B cell (primary cell): ENCODE results near the gene MRGPRX2. TPM values are rescaled to one million over a fixed set of nuclear protein-coding genes. Genes with fewer than 3 reads are reported as not detected.

ENCODE experiments used
- ATAC-seq: fragments of 200-7000 bp; cut with Tn5 transposase; one replicate; pipeline ENCODE4 v1.10.0; 2021; ENCODE audit warnings: low read depth, mild to moderate bottlenecking, moderate number of reproducible peaks, moderate library complexity
- CTCF ChIA-PET: fragments of 350-600 bp; sonication (Branson Sonifier 250); formaldehyde crosslinking; loops from one replicate; lab custom pipeline; 2021; ENCODE audit warnings: antibody characterized with exemption, inconsistent platforms; lab: Charles Lee
- POLR2A ChIA-PET: fragments of 350-600 bp; sonication (Branson Sonifier 250); formaldehyde crosslinking; loops from one replicate; lab custom pipeline; 2021; ENCODE audit warnings: antibody characterized with exemption; lab: Charles Lee
- DNase-seq: peaks from one replicate; pipeline ENCODE4 v3.0.0; 2013
- H2AFZ ChIP-seq: 2 replicates; pipeline ENCODE4 v1.6.1; 2012; ENCODE audit warnings: mild to moderate bottlenecking, low read depth, low read length; ENCODE audit not compliant: insufficient read depth, poor library complexity, severe bottlenecking
- H3K27ac ChIP-seq, 2 donors: 1 replicate in 1 of 2; 2 replicates in 1 of 2; pipeline ENCODE4 v1.5.1; 2012 to 2013; ENCODE audit warnings: low read length in 2 of 2, mild to moderate bottlenecking in 2 of 2, moderate library complexity in 1 of 2
- H3K27me3 ChIP-seq, 4 experiments: fragments of 200-600 bp in 1 of 4; sonication (generic) in 1 of 4; replicated peaks in 1 of 4; 1 replicate in 2 of 4; 2 replicates in 2 of 4; pipeline versions ENCODE4 v1.6.1 to v1.7.0; 2013 to 2016; ENCODE audit warnings: low read length in 3 of 4, mild to moderate bottlenecking in 2 of 4, mixed read lengths in 1 of 4, moderate library complexity in 1 of 4; ENCODE audit not compliant: insufficient read depth in 4 of 4, control insufficient read depth in 3 of 4; ENCODE audit errors: control extremely low read depth in 1 of 4
- H3K36me3 ChIP-seq, 2 experiments: replicated peaks in 1 of 2; 1 replicate in 1 of 2; 2 replicates in 1 of 2; pipeline versions ENCODE4 v1.6.1 to v1.7.1; 2013; ENCODE audit warnings: low read length in 1 of 2; ENCODE audit not compliant: insufficient read depth in 2 of 2, control insufficient read depth in 1 of 2; ENCODE audit errors: control extremely low read depth in 1 of 2, extremely low read depth in 1 of 2
- H3K4me1 ChIP-seq, 2 donors: fragments of 200-600 bp in 1 of 2; sonication (generic) in 1 of 2; 1 replicate in 1 of 2; 2 replicates in 1 of 2; pipeline versions ENCODE4 v1.5.1 to v1.6.1; 2013 to 2017; ENCODE audit warnings: low read length in 2 of 2; ENCODE audit not compliant: control insufficient read depth in 2 of 2, insufficient read depth in 2 of 2
- H3K4me2 ChIP-seq: replicated peaks from 2 replicates; pipeline ENCODE3; 2012; ENCODE audit warnings: mild to moderate bottlenecking, low read depth, low read length; ENCODE audit not compliant: poor library complexity, severe bottlenecking
- H3K4me3 ChIP-seq, 5 experiments: fragments of 200-600 bp in 1 of 5; sonication (generic) in 1 of 5; 1 replicate in 3 of 5; 2 replicates in 2 of 5; pipeline versions ENCODE4 v1.5.1 to v1.7.0; 2011 to 2016; ENCODE audit warnings: low read length in 4 of 5, mild to moderate bottlenecking in 4 of 5, low read depth in 2 of 5, control low read depth in 1 of 5, moderate library complexity in 1 of 5; ENCODE audit not compliant: insufficient read depth in 1 of 5; ENCODE audit errors: control extremely low read depth in 1 of 5, extremely low read depth in 1 of 5
- H3K79me2 ChIP-seq: fragments of 200-600 bp; sonication (generic); one replicate; pipeline ENCODE4 v1.6.0; 2016; ENCODE audit warnings: low read length; ENCODE audit not compliant: control insufficient read depth, insufficient read depth
- H3K9ac ChIP-seq: fragments of 200-600 bp; sonication (generic); 2 replicates; pipeline ENCODE4 v1.6.1; 2017; ENCODE audit warnings: mild to moderate bottlenecking, low read length, moderate library complexity
- H3K9me3 ChIP-seq, 3 donors: one replicate each; pipeline versions ENCODE4 v1.6.1 to v1.7.1; 2013; ENCODE audit warnings: low read length in 2 of 3; ENCODE audit not compliant: control insufficient read depth in 2 of 3, insufficient read depth in 1 of 3; ENCODE audit errors: control extremely low read depth in 1 of 3
- H4K20me1 ChIP-seq: 2 replicates; pipeline ENCODE4 v1.6.0; 2012; ENCODE audit warnings: mild to moderate bottlenecking, low read length; ENCODE audit not compliant: insufficient read depth, control insufficient read depth, poor library complexity, severe bottlenecking
- H3K27ac Mint-ChIP-seq: one replicate; pipeline ENCODE4 v1.8.0; 2021; ENCODE audit warnings: mixed read lengths
- H3K27me3 Mint-ChIP-seq: one replicate; pipeline ENCODE4 v1.8.0; 2021; ENCODE audit warnings: mixed read lengths
- H3K4me1 Mint-ChIP-seq: one replicate; pipeline ENCODE4 v1.8.0; 2021; ENCODE audit warnings: mixed read lengths
- H3K4me3 Mint-ChIP-seq: one replicate; pipeline ENCODE4 v1.8.0; 2021; ENCODE audit warnings: mixed read lengths
- H3K9me3 Mint-ChIP-seq: one replicate; pipeline ENCODE4 v1.8.0; 2022; ENCODE audit warnings: mixed read lengths; ENCODE audit not compliant: insufficient read depth
- CTCF ChIP-seq: fragments of 200-600 bp; IDR thresholded peaks from one replicate; pipeline ENCODE4 v1.8.0; 2022; ENCODE audit warnings: antibody characterized with exemption, mild to moderate bottlenecking
- EZH2 ChIP-seq: IDR thresholded peaks from 2 replicates; pipeline ENCODE4 v1.6.1; 2012; ENCODE audit warnings: borderline replicate concordance, low read depth, mild to moderate bottlenecking, moderate library complexity, low read length; ENCODE audit not compliant: insufficient read depth, poor library complexity, severe bottlenecking
- WGBS: methylation state at CpG from one replicate; pipeline ENCODE4 v1.1.5; 2013; ENCODE audit warnings: missing lambda C conversion rate; ENCODE audit not compliant: insufficient coverage; 5-methylcytosine and 5-hydroxymethylcytosine counted together
- intact Hi-C: fragments of 100-400 bp; cut with micrococcal nuclease; formaldehyde crosslinking; loops from one replicate; pipeline ENCODE4 v1.10.0; 2022
- polyA plus RNA-seq: library from polyadenylated mRNA; depleted of rRNA; stranded (reverse); fragments of >200 nt; gene quantifications from 2 replicates; pipeline ENCODE4 v1.2.3, GENCODE V29; 2012
- total RNA-seq, 2 donors: library from RNA; stranded (reverse); fragments of 120-200 nt in 1 of 2; gene quantifications; 1 replicate in 1 of 2; 2 replicates in 1 of 2; pipeline versions ENCODE4 v1.2.3 to v1.2.4, GENCODE V29; 2013 to 2022

Gene MRGPRX2
- total and polyA plus RNA-seq, 2 donors (not counting 1 experiment from before 2014, with no cell fraction given) = not detected

GRCh38 chr11:19075636-19076035 lies 15.1 kb upstream of the MRGPRX2 start:
- ChIA-PET POLR2A (no interaction called here), CTCF (interaction anchor here (0.8 to 3.1 kb wide), 8 partner anchors 8 to 1287 kb away, joined by 3 to 21 read pairs (median 3); no protein-coding TSS in a partner anchor)
- Histone ChIP-seq H3K9ac (no peak overlapping the region), H3K79me2 (no peaks in the 10 kb centered on the region), H3K4me1 (peaks cover 4% of the 10 kb centered on the region in 2 donors), H3K27ac (no peak overlapping the region), H3K36me3 (no peaks in the 10 kb centered on the region), H2AFZ (no peak overlapping the region), H3K27me3 (peaks cover 0 to 6% (median 2%) of the 10 kb centered on the region in 4 experiments), H3K4me3 (no peak overlapping the region), H4K20me1 (no peaks in the 10 kb centered on the region), H3K9me3 (no peaks in the 10 kb centered on the region), H3K4me2 (no peak overlapping the region)
- no peak for DNase-seq
- H3K27ac Mint-ChIP-seq = no peak overlapping the region
- TF ChIP-seq CTCF (no peak), EZH2 (no peak)
- no peaks in the 10 kb centered on the region for H3K9me3 Mint-ChIP-seq
- ATAC-seq = no peak
- H3K4me3 Mint-ChIP-seq = no peak overlapping the region
- peaks cover 28% of the 10 kb centered on the region for H3K27me3 Mint-ChIP-seq
- H3K4me1 Mint-ChIP-seq = peaks cover 5% of the 10 kb centered on the region
- intact Hi-C loops = loop anchor here (2.0 kb wide), 1 partner anchor 41 kb away; the partner anchor contains the start of gene ZDHHC13
- 88% methylated on average over 2 of the region's 3 CpGs for WGBS
